ENCODE results near the gene PANK4. TPM values are rescaled to one million over a fixed set of nuclear protein-coding genes. Genes with fewer than 3 reads are reported as not detected.

Gene PANK4
- total and polyA plus RNA-seq, 2 of the 8 experiments (the other 6 are each of a cell fraction or from before 2014, with no cell fraction given), result 20.1 to 29.7 TPM

DNA sequence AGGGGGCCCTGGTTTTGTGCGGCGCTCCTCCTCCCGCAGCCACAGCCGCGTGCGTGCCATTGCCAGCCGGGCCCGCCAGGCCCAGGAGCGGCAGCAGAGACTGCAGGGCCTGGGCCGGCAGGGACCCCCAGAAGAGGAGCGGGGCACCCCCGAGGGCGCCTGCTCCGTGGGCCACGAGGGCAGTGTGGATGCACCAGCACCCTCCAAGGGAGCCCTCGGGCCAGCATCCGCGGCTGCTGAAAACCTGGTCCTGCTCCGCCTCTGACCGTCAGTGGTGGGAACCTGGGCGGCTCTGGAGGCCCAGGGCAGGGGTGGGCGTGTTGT is 21.5 kb downstream of the PANK4 start:
- no peak for DNase-seq (ENCODE audit: low read depth in 1 of 2, low spot score in 2 of 2)
- Histone ChIP-seq H4K91ac (replicated peaks; ENCODE audit: insufficient read length, low read length) (no peak overlapping the region), H3K36me3 (ENCODE audit: control insufficient read depth in 2 of 4, insufficient read depth in 4 of 4, low read length in 3 of 4) (peaks cover 4 to 17% (median 9%) of the 10 kb centered on the region in 4 experiments; a peak in 5 of 8 replicates), H3K14ac (ENCODE audit: insufficient read length) (no peak overlapping the region), H2BK15ac (ENCODE audit: low read length) (no peak overlapping the region), H3K27ac (ENCODE audit: low read depth, low read length) (no peak overlapping the region), H3K79me1 (ENCODE audit: low read depth, low read length) (no peaks in the 10 kb centered on the region), H4K5ac (ENCODE audit: insufficient read length, low read depth, low read length) (no peak overlapping the region), H2BK120ac (replicated peaks; ENCODE audit: low read depth, low read length) (no peak overlapping the region), H3K9me3 (ENCODE audit: insufficient read depth in 2 of 2, low read depth in 1 of 2, low read length in 1 of 2) (no peaks in the 10 kb centered on the region), H3K23ac (ENCODE audit: insufficient read length) (no peak overlapping the region), H3K9ac (replicated peaks in 1 of 4; ENCODE audit: extremely low read depth in 1 of 4, low read depth in 3 of 4, low read length in 3 of 4) (no peak overlapping the region), H2BK5ac (ENCODE audit: low read depth, low read length) (no peak overlapping the region), H3K4me1 (replicated peaks in 1 of 4; ENCODE audit: control insufficient read depth in 3 of 4, insufficient read depth in 4 of 4, low read length in 3 of 4) (no peaks in the 10 kb centered on the region; a peak in 1 of 7 replicates), H4K8ac (ENCODE audit: extremely low read depth, insufficient read depth, low read length) (0 out of 2 replicates have a peak overlapping the region, but pooled peaks have one; percentile 35), H3K27me3 (replicated peaks in 1 of 4; ENCODE audit: control insufficient read depth in 3 of 4, extremely low read depth in 1 of 4, insufficient read depth in 3 of 4, low read length in 3 of 4) (no peaks in the 10 kb centered on the region; a peak in 3 of 7 replicates), H3K56ac (replicated peaks; ENCODE audit: insufficient read length, low read depth, low read length) (no peak overlapping the region), H3K4me2 (ENCODE audit: insufficient read depth in 1 of 2, low read depth in 2 of 2, low read length in 2 of 2) (no peak overlapping the region), H4K20me1 (replicated peaks in 1 of 2; ENCODE audit: control insufficient read depth in 1 of 2, insufficient read depth in 2 of 2, low read length in 2 of 2) (peaks cover 6 to 23% of the 10 kb centered on the region in 2 experiments), H3K4ac (replicated peaks; ENCODE audit: insufficient read length, low read depth, low read length) (no peak overlapping the region), H3K4me3 (ENCODE audit: extremely low read depth in 1 of 4, insufficient read depth in 2 of 4, low read depth in 3 of 4, low read length in 4 of 4) (no peak overlapping the region), H2BK12ac (ENCODE audit: low read depth, low read length) (no peak overlapping the region), H3K18ac (ENCODE audit: extremely low read depth, low read length) (no peak overlapping the region), H2AFZ (ENCODE audit: low read length) (no peak overlapping the region), H2AK5ac (ENCODE audit: low read depth, low read length) (no peak overlapping the region), H3K79me2 (ENCODE audit: control insufficient read depth in 1 of 2, insufficient read depth in 2 of 2, low read length in 2 of 2) (no peaks in the 10 kb centered on the region), H3K23me2 (ENCODE audit: low read depth, low read length) (no peaks in the 10 kb centered on the region), H2BK20ac (ENCODE audit: low read length) (no peak overlapping the region)
- no peak for FAIRE-seq
- WGBS, 2 experiments (ENCODE audit: extremely low coverage in 1 of 2, insufficient coverage in 1 of 2, insufficient read length in 1 of 2, insufficient replicate concordance in 2 of 2, low coverage in 1 of 2, low lambda C conversion rate in 2 of 2, missing lambda C conversion rate in 1 of 2), result 80% methylated on average over 7 of the region's 22 CpGs; no CpG with 5 or more reads in 1 of the 2 experiments
- ChIA-PET POLR2A (ENCODE audit: partially characterized antibody) (interaction anchor here (1.6 to 1.7 kb wide), 3 partner anchors 24 to 80 kb away, joined by 4 to 5 read pairs (median 5); no protein-coding TSS in a partner anchor), CTCF (ENCODE audit: partially characterized antibody) (interaction anchor here (1.0 to 2.0 kb wide), 2 partner anchors 13 to 34 kb away, joined by 4 to 6 read pairs; no protein-coding TSS in a partner anchor)
- TF ChIP-seq, protein P1, sequence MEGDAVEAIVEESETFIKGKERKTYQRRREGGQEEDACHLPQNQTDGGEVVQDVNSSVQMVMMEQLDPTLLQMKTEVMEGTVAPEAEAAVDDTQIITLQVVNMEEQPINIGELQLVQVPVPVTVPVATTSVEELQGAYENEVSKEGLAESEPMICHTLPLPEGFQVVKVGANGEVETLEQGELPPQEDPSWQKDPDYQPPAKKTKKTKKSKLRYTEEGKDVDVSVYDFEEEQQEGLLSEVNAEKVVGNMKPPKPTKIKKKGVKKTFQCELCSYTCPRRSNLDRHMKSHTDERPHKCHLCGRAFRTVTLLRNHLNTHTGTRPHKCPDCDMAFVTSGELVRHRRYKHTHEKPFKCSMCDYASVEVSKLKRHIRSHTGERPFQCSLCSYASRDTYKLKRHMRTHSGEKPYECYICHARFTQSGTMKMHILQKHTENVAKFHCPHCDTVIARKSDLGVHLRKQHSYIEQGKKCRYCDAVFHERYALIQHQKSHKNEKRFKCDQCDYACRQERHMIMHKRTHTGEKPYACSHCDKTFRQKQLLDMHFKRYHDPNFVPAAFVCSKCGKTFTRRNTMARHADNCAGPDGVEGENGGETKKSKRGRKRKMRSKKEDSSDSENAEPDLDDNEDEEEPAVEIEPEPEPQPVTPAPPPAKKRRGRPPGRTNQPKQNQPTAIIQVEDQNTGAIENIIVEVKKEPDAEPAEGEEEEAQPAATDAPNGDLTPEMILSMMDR (IDR thresholded peaks at IDR 0.05; ENCODE audit: control extremely low read depth in 1 of 3, insufficient read depth in 1 of 3, low read depth in 1 of 3, low read length in 3 of 3), result no peak
- TF ChIP-seq SP2 (IDR thresholded peaks at IDR 0.05; ENCODE audit: low read length) (no peak), HDAC6 (IDR thresholded peaks at IDR 0.05; ENCODE audit: low read depth, low read length) (no peak), POLR2A (IDR thresholded peaks at IDR 0.05; ENCODE audit: control extremely low read depth in 1 of 2, low read depth in 2 of 2, low read length in 2 of 2) (no peak), EGR1 (IDR thresholded peaks at IDR 0.05; ENCODE audit: borderline replicate concordance, low read depth, low read length) (no peak), RXRA (IDR thresholded peaks at IDR 0.05; ENCODE audit: insufficient read depth, low read depth, low read length) (no peak), KDM5A (IDR thresholded peaks at IDR 0.05; ENCODE audit: low read length) (no peak)
- TF ChIP-seq, protein P2, sequence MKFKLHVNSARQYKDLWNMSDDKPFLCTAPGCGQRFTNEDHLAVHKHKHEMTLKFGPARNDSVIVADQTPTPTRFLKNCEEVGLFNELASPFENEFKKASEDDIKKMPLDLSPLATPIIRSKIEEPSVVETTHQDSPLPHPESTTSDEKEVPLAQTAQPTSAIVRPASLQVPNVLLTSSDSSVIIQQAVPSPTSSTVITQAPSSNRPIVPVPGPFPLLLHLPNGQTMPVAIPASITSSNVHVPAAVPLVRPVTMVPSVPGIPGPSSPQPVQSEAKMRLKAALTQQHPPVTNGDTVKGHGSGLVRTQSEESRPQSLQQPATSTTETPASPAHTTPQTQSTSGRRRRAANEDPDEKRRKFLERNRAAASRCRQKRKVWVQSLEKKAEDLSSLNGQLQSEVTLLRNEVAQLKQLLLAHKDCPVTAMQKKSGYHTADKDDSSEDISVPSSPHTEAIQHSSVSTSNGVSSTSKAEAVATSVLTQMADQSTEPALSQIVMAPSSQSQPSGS (IDR thresholded peaks at IDR 0.05; ENCODE audit: low read length), result no peak

Measured in H1 (cell line).